CD4-positive, alpha-beta T cell treated with Interleukin-17A for 4 hours (primary cell): Measurements from ENCODE around the gene WDR70.

Source experiments
- DNase-seq: peaks from one replicate; pipeline ENCODE4 v3.0.0-alpha.2; 2020; ENCODE audit warnings: mixed read lengths

WDR70 gene

GRCh38 chr5:37730896-37731455 is 351.9 kb downstream of the WDR70 start:
- DNase-seq: no peak

DNA sequence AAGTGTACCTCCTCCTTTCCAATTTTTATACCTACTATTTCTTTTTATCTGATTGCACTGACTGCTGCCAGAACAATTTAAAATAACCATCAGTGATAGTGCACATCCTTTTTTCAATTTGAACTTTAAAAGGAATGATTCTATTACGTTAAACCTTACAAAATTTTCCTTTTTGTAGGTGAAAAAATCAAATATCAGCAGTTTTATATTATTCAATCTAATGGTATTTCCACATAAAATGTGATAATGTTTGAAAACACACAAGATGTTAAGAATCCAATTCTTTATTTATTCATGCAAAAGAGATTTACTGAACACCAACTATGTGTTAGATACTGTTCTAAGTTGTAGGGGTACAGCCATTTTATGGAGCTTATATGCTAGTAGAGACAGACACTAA is 355.0 kb downstream of the WDR70 start:
- DNase-seq: no peak

GRCh38 chr5:37735649-37736347 is 356.7 kb downstream of the WDR70 start:
- no peak for DNase-seq

GRCh38 chr5:37736397-37736796 is 357.3 kb downstream of the WDR70 start:
- no peak for DNase-seq

GRCh38 chr5:37737326-37738056 is 358.4 kb downstream of the WDR70 start:
- no peak for DNase-seq

DNA sequence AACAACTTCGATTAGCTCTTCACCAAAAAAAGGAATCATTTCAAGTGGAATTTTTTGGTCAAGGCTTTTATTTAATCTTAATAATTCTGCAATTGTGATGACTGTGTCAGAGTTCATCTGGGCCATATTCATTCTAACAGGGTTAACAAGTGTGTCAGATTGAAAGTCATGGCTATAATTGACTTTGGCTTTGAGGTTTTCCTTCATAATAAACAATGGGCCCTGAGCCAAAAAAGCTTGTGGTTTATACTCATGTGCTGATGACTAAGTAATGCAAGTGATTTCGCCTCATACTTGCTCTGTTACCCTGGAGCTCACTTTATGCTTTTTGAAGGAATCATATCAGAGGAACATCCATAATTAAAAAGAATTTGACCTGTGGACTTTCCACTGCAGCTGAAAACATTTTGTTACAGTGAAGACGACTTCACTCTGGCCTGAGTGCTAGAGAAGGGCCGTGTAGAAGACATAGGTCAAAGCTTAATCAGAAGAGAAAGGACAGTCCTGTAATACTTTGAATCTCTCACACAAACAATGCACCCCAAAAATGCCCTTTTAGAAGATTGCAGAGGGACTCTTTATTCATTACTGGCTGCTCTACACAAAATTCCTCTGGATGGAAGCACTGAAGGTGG is 359.1 kb downstream of the WDR70 start:
- no peak for DNase-seq

DNA sequence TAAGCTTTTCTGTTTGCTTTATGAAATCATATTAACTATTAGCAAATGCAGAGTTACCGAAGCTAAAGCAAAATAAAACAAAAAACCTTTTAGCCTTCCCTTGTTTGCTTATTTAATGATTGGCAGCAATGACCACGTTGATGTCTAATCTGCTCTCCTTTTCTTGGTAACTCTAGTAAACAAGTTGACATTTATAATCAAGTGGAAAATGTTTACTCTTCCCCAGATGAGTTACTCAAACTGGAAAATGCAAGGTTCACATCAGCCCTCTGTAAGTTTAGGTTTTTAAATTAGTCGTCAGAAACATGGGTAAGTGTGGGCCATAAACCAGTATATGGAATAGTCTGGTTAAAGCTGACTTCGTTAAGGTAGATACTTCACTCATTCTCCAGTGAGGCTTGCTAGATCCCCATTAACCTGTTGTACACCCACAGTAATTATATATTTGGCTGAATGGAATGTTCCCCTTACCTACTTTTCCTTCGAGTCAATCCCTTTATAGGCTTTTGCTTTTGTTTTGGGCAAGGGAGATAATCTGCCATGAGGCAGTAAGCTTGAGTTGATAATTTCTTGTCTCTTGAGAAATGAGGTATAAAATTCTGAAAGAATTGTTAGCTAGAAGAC is 359.9 kb downstream of the WDR70 start:
- DNase-seq: no peak

GRCh38 chr5:37739817-37740261 is 360.7 kb downstream of the WDR70 start:
- DNase-seq: no peak

GRCh38 chr5:37740331-37741066 is 361.4 kb downstream of the WDR70 start:
- no peak for DNase-seq

DNA sequence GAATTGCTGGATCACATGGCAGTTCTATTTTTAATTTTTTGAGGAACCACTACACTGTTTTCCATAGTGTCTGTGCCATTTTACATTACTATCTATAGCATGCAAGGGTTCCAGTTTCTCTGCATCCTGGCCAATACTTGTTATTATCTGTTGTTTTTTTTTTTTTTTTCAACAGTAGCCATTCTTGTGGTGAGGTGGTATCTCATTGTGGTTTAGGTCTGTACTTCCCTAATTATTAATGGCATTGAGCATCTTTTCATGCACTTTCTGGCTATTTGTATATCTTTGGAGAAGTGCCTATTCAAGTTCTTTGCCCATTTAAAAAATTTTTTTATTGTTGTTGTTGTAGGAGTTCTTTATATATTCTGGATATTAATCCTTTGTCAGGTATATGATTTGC is 363.0 kb downstream of the WDR70 start:
- no peak for DNase-seq

- DNase-seq: no peak
These were observed 372.1 kb downstream of the WDR70 start for GRCh38 chr5:37751227-37751626.

DNA sequence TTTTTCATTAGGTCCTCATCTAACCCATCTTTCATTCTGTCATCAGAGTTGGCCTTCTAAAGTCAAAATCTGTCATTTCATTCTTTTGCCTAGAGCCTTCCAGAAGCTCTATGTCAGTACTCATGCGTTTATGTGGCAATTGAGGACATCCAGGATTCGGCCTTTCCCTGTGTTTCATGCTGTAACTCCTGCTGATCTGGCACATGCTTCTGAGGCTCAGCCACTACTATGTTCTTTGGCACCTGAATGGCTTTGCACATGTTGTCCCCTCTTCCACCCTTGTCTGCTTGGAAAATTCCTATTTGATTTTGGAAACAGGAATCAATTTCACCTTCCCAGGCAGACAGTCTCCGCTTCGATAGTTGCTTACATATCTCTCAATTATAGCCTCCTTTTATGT is 375.9 kb downstream of the WDR70 start:
- no peak for DNase-seq

GRCh38 chr5:37755581-37755980 is 376.5 kb downstream of the WDR70 start:
- no peak for DNase-seq

GRCh38 chr5:37756248-37756647 is 377.1 kb downstream of the WDR70 start:
- DNase-seq: no peak

DNA sequence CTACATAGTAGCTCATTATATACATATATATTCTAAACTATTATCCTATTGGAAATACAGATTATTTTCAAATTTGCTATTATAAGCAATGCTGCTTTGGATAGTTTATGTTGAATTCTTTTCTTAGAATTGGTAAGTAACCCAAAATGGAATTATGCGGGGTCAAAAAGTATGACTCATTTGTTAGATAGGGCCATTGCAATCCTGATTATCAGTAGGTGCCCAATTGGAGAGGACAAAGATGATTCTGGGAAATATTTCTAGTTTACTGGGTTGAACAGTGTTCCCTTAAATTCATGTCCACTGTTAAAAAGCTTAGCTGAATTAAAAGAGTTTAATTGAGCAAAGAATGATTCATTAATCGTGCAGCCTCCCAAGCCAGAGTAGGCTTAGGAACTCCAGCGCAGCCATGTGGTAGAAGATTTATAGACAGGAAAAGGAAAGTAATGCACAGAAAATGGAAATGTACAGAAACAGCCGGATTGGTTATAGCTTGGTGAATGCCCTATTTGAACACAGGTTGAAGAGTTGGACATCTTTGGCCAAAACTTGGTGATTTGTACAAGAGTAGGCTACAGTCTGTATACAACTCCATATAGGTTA is 379.0 kb downstream of the WDR70 start:
- no peak for DNase-seq

- no peak for DNase-seq
These were observed 388.1 kb downstream of the WDR70 start for GRCh38 chr5:37767251-37767650.

DNA sequence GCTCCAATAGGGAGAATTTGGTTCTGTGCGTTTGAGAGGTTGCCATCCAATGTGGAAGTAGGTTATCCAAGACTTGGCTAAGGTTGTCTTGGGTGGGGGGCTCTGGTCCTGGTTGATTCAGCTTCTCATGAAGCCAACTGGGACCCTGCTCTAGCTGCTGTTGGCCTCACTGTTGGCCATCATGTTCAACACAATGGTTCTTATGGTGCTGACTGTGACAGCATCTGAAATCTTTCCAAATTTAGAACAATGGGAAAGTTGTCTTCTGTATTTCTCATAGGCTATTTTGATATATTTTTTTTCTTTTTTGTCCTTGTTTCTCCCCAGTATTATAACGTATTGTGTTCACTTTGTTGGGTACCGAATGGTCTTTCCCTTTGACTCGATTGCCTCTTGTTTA is 388.8 kb downstream of the WDR70 start:
- no peak for DNase-seq

- no peak for DNase-seq
These were observed 389.3 kb downstream of the WDR70 start for GRCh38 chr5:37768371-37768770.

DNA sequence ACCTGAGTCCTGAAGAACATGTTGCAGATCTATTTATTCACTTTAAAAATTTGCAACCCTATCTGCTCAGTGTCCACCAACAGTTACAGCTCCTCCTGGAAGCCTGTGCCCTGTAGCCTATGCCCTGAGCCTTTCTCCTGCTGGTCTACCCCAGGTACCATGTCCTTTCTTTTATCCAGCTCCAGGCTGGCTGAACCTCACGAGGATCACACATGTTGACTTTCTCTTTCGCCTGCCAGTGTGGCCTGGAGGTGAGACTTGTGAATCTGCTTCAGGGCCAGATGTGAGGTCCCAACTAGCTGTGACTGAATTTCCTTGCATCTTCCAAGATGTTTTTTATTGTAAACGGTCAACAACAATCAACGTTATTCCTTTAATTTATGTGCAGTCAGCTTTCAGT is 390.0 kb downstream of the WDR70 start:
- no peak for DNase-seq

DNA sequence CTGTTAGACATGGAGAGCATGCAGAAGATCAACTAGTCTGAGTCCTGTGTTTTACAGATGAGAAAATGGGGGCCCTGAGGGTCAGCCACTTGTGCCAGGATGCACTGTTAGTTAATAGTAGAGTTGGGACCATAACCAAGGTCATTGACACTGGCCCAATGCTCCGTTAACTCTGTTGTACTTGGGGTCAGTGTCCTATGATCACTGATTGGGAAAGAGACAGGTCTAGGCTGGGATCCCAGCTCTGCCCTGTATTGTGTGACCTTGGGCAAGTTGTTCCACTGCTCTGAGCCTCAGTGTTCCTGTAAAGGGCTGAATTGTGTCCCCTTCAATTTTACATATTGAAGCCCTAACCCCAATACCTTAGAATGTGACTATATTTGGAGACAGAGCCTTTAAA is 390.7 kb downstream of the WDR70 start:
- no peak for DNase-seq

DNA sequence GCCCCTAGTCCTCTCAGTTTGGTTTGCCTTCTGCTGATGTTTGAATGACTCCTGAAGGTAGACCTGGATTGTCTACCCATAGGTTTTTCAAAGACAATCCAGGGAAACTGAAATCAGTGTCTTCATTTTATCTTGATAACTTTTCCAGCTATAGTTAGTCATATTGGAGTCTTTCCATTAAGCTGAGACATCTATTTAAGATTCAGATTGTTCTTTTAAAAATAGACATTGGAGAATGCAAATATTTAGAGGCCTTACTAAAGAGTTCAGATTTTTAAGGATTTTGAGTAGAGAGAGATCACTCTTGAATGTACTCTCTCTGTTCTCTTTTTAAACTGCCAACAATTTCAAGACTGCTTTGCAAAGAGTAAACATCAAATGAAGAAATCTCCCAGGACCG is 391.7 kb downstream of the WDR70 start:
- no peak for DNase-seq

- no peak for DNase-seq
These were observed 392.1 kb downstream of the WDR70 start for GRCh38 chr5:37771203-37771611.
